OCI-LY1 (cell line): Measurements from ENCODE around the gene SPRY2.

Source experiments
- H2AFZ ChIP-seq: fragments of 200-600 bp; sonication (generic), shearing (Covaris generic); 2 replicates; pipeline ENCODE4 v1.6.0; 2014; ENCODE audit warnings: antibody characterized with exemption, mild to moderate bottlenecking, low read length
- H3F3A ChIP-seq: fragments of 200-600 bp; sonication (generic), shearing (Covaris generic); 2 replicates; pipeline ENCODE4 v1.6.0; 2014; ENCODE audit warnings: mild to moderate bottlenecking, antibody characterized with exemption, low read length, moderate library complexity; ENCODE audit not compliant: insufficient read depth
- H3K27ac ChIP-seq: fragments of 200-600 bp; sonication (generic); 2 replicates; pipeline ENCODE4 v1.5.1; 2014; ENCODE audit warnings: low read length, mixed run types, mild to moderate bottlenecking, low read depth; ENCODE audit not compliant: poor library complexity, severe bottlenecking
- H3K27me3 ChIP-seq: fragments of 200-600 bp; sonication (generic); 2 replicates; pipeline ENCODE4 v1.6.0; 2014; ENCODE audit warnings: antibody characterized with exemption, mild to moderate bottlenecking, low read length, moderate library complexity; ENCODE audit not compliant: insufficient read depth
- H3K36me3 ChIP-seq: fragments of 200-600 bp; sonication (generic); 2 replicates; pipeline ENCODE4 v1.6.1; 2014; ENCODE audit warnings: mild to moderate bottlenecking, antibody characterized with exemption, low read length, moderate library complexity, mixed read lengths; ENCODE audit not compliant: insufficient read depth
- H3K4me1 ChIP-seq: fragments of 200-600 bp; sonication (generic); 2 replicates; pipeline ENCODE4 v1.5.1; 2014; ENCODE audit warnings: mild to moderate bottlenecking, low read length, moderate library complexity; ENCODE audit not compliant: insufficient read depth, severe bottlenecking
- H3K4me2 ChIP-seq: fragments of 200-600 bp; sonication (generic), shearing (Covaris generic); 2 replicates; pipeline ENCODE4 v1.6.1; 2014; ENCODE audit warnings: low read length
- H3K4me3 ChIP-seq: fragments of 200-600 bp; sonication (generic); 2 replicates; pipeline ENCODE4 v1.5.1; 2014; ENCODE audit warnings: low read length, low read depth, mild to moderate bottlenecking, mixed read lengths; ENCODE audit not compliant: poor library complexity, severe bottlenecking
- H3K79me2 ChIP-seq: fragments of 200-600 bp; shearing (Covaris generic); 2 replicates; pipeline ENCODE4 v1.6.1; 2016; ENCODE audit warnings: mixed run types, low read length, mixed read lengths; ENCODE audit not compliant: insufficient read depth
- H3K9ac ChIP-seq: fragments of 200-600 bp; sonication (generic), shearing (Covaris generic); 2 replicates; pipeline ENCODE4 v1.6.1; 2014; ENCODE audit warnings: mild to moderate bottlenecking, low read length, mixed read lengths
- H3K9me2 ChIP-seq: fragments of 200-600 bp; sonication (generic), shearing (Covaris generic); 2 replicates; pipeline ENCODE4 v1.6.1; 2014; ENCODE audit warnings: low read depth, mild to moderate bottlenecking, low read length, mixed read lengths
- H3K9me3 ChIP-seq: fragments of 200-600 bp; shearing (Covaris generic); 2 replicates; pipeline ENCODE4 v1.6.1; 2014; ENCODE audit warnings: low read length, mixed read lengths
- H4K20me1 ChIP-seq: fragments of 200-600 bp; sonication (generic), shearing (Covaris generic); 2 replicates; pipeline ENCODE4 v1.6.0; 2016; ENCODE audit warnings: mild to moderate bottlenecking, low read length; ENCODE audit not compliant: insufficient read depth
- EZH2 ChIP-seq: fragments of 200-600 bp; sonication (generic), shearing (Covaris generic); IDR thresholded peaks from 2 replicates; pipeline ENCODE4 v1.8.0; 2017; ENCODE audit warnings: borderline replicate concordance, mixed run types, mild to moderate bottlenecking, antibody characterized with exemption, low read length, moderate library complexity, mixed read lengths
- TF ChIP-seq, protein P1 (sequence below): fragments of 200-600 bp; sonication (generic), shearing (Covaris generic); IDR thresholded peaks from 2 replicates; pipeline ENCODE4 v1.5.1; 2017; ENCODE audit warnings: mild to moderate bottlenecking, antibody characterized with exemption, low read length, moderate library complexity, mixed read lengths

SPRY2 gene

DNA sequence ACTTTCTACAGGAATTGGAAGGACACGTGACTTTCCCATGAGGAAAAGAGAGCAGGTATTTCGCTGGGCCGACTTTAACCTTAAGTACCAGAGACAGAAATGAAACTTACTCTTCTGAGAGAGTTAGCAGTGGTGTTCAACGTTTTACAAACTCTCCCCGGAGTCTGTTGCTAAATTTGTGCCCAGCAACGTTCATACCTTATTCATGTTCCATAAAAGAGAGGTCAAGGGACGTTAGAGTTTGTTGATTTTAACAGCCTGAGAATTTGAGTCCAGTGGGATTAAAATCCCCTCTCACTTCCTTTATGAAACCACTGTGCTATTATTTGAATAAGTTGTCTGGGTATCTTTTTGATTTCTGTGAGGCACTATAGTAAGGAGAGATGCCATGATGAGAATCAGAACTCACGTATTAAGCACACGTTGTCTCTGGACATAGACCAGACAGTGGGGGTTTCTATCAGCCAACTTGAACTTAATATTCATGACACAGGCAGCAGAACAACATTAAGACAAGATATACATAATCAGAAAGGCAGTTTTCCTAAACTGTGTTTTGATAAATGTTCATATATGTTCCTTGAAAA is 33.4 kb downstream of the SPRY2 start:
- Histone ChIP-seq H2AFZ (no peak overlapping the region), H3K9ac (no peak overlapping the region), H3F3A (no peaks in the 10 kb centered on the region), H3K79me2 (no peaks in the 10 kb centered on the region), H4K20me1 (no peaks in the 10 kb centered on the region), H3K4me3 (no peak overlapping the region), H3K36me3 (no peaks in the 10 kb centered on the region), H3K27me3 (no peaks in the 10 kb centered on the region), H3K9me2 (0 out of 2 replicates have a peak, but pooled peaks cover 3% of the 10 kb centered on the region), H3K4me2 (no peak overlapping the region), H3K27ac (no peak overlapping the region), H3K4me1 (no peaks in the 10 kb centered on the region), H3K9me3 (no peaks in the 10 kb centered on the region)
- TF ChIP-seq, protein P1, sequence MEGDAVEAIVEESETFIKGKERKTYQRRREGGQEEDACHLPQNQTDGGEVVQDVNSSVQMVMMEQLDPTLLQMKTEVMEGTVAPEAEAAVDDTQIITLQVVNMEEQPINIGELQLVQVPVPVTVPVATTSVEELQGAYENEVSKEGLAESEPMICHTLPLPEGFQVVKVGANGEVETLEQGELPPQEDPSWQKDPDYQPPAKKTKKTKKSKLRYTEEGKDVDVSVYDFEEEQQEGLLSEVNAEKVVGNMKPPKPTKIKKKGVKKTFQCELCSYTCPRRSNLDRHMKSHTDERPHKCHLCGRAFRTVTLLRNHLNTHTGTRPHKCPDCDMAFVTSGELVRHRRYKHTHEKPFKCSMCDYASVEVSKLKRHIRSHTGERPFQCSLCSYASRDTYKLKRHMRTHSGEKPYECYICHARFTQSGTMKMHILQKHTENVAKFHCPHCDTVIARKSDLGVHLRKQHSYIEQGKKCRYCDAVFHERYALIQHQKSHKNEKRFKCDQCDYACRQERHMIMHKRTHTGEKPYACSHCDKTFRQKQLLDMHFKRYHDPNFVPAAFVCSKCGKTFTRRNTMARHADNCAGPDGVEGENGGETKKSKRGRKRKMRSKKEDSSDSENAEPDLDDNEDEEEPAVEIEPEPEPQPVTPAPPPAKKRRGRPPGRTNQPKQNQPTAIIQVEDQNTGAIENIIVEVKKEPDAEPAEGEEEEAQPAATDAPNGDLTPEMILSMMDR = no peak
- TF ChIP-seq EZH2 = no peak

GRCh38 chr13:80306337-80306972 is 34.5 kb downstream of the SPRY2 start:
- Histone ChIP-seq H3K9me2 (0 out of 2 replicates have a peak, but pooled peaks cover 3% of the 10 kb centered on the region), H3K9ac (no peak overlapping the region), H2AFZ (no peak overlapping the region), H4K20me1 (no peaks in the 10 kb centered on the region), H3K36me3 (no peaks in the 10 kb centered on the region), H3K4me2 (no peak overlapping the region), H3K4me1 (no peaks in the 10 kb centered on the region), H3K79me2 (no peaks in the 10 kb centered on the region), H3K9me3 (no peaks in the 10 kb centered on the region), H3F3A (no peaks in the 10 kb centered on the region), H3K27ac (no peak overlapping the region), H3K27me3 (no peaks in the 10 kb centered on the region), H3K4me3 (no peak overlapping the region)
- no peak for TF ChIP-seq EZH2
- TF ChIP-seq, protein P1 = no peak

DNA sequence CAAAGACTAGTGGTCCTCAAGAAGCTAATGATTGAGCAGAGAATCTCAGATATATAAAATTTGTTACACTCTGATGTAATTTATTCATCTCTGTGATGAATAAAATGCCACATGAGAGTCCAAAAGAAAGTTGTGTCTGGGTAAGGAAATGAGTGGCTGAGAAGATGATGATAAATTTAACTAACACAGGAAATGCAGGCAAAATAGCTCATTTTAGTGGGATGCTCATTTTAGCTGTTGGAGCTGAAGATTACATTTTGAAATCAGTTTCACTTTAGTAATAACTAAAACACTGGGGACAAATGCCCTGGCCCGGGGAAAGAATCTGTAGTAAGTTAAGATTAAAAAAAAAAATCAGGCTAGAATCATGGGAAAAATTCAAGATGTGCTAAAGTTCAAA is 35.2 kb downstream of the SPRY2 start:
- Histone ChIP-seq H3K9me3 (no peaks in the 10 kb centered on the region), H3F3A (no peaks in the 10 kb centered on the region), H3K9ac (no peak overlapping the region), H3K79me2 (no peaks in the 10 kb centered on the region), H3K27me3 (no peaks in the 10 kb centered on the region), H3K36me3 (no peaks in the 10 kb centered on the region), H3K4me3 (no peak overlapping the region), H3K9me2 (0 out of 2 replicates have a peak, but pooled peaks cover 3% of the 10 kb centered on the region), H3K27ac (no peak overlapping the region), H3K4me1 (no peaks in the 10 kb centered on the region), H3K4me2 (no peak overlapping the region), H2AFZ (no peak overlapping the region), H4K20me1 (no peaks in the 10 kb centered on the region)
- no peak for TF ChIP-seq EZH2
- TF ChIP-seq, protein P1 = no peak
